ENCODE measurements around the gene SNRNP27.
"Not testable (repeated sequence)": the region's sequence is repeated elsewhere in the genome, so short reads cannot be mapped to it uniquely, and the experiment has no call there.

SNRNP27 gene

GRCh38 chr2:69948032-69948962 lies 54.5 kb downstream of the SNRNP27 start:
- DNase-seq, result no peak

- no peak for DNase-seq
Measured at GRCh38 chr2:69948963-69949645, 55.3 kb downstream of the SNRNP27 start.

GRCh38 chr2:69950241-69950640 lies 56.5 kb downstream of the SNRNP27 start:
- DNase-seq, result no peak

GRCh38 chr2:69950671-69951070 lies 56.9 kb downstream of the SNRNP27 start:
- DNase-seq, result not testable (repeated sequence)

GRCh38 chr2:69952336-69953115 lies 58.8 kb downstream of the SNRNP27 start:
- no peak for DNase-seq

- DNase-seq, result no peak
Measured at GRCh38 chr2:69954084-69954483, 60.3 kb downstream of the SNRNP27 start.
